ENCODE results near the gene CDK14.

GRCh38 chr7:90661290-90662151 lies 65.4 kb downstream of the CDK14 start:
- TF ChIP-seq CTCF (conservative IDR thresholded peaks at IDR 0.05; ENCODE audit: low read length) (no peak), EZH2phosphoT487 (IDR thresholded peaks at IDR 0.05; ENCODE audit: borderline replicate concordance) (no peak)

Measured in Loucy (cell line).